Endometrial microvascular endothelial cells (primary cell): ENCODE measurements around the gene PDGFRA. TPM values are rescaled to one million over a fixed set of nuclear protein-coding genes. Genes with fewer than 3 reads are reported as not detected.

ENCODE experiments used
- in situ Hi-C: cut with HindIII; loops from 2 replicates; pipeline ENCODE4 v1.10.0; 2017; ENCODE audit warnings: low sequenced_read_pairs, low pct_unique_long_range_greater_than_20kb; ENCODE audit errors: inconsistent ontology term
- total RNA-seq: library from RNA; depleted of rRNA; stranded (reverse); fragments of >200 nt; gene quantifications from one replicate; pipeline ENCODE4 v1.2.3, GENCODE V29; 2015; ENCODE audit errors: inconsistent ontology term

Gene PDGFRA
- total RNA-seq, 1 donor from 2014 or later, result 0.46 TPM

GRCh38 chr4:54296548-54297203 lies 67.6 kb downstream of the PDGFRA start:
- in situ Hi-C loops, result no loop called here

- in situ Hi-C loops, result no loop called here
Measured at GRCh38 chr4:54308110-54308509, 79.0 kb downstream of the PDGFRA start.

GRCh38 chr4:54315561-54316538 lies 86.8 kb downstream of the PDGFRA start:
- in situ Hi-C loops, result no loop called here

GRCh38 chr4:54317690-54318089 lies 88.6 kb downstream of the PDGFRA start:
- in situ Hi-C loops, result no loop called here

- in situ Hi-C loops, result no loop called here
Measured at GRCh38 chr4:54318904-54319303, 89.8 kb downstream of the PDGFRA start.

GRCh38 chr4:54320826-54321685 lies 92.0 kb downstream of the PDGFRA start:
- in situ Hi-C loops, result no loop called here

GRCh38 chr4:54322818-54323417 lies 93.8 kb downstream of the PDGFRA start:
- in situ Hi-C loops, result no loop called here

GRCh38 chr4:54330896-54331295 lies 101.8 kb downstream of the PDGFRA start:
- in situ Hi-C loops, result loop anchor here (25.0 kb wide), 1 partner anchor 631 kb away; no protein-coding TSS in a partner anchor

- in situ Hi-C loops, result loop anchor here (25.0 kb wide), 1 partner anchor 630 kb away; no protein-coding TSS in a partner anchor
Measured at GRCh38 chr4:54332542-54332941, 103.4 kb downstream of the PDGFRA start.

GRCh38 chr4:54333657-54334056 lies 104.6 kb downstream of the PDGFRA start:
- in situ Hi-C loops, result loop anchor here (25.0 kb wide), 1 partner anchor 629 kb away; no protein-coding TSS in a partner anchor

GRCh38 chr4:54334769-54335168 lies 105.7 kb downstream of the PDGFRA start:
- in situ Hi-C loops, result loop anchor here (25.0 kb wide), 1 partner anchor 628 kb away; no protein-coding TSS in a partner anchor

- in situ Hi-C loops, result loop anchor here (25.0 kb wide), 1 partner anchor 625 kb away; no protein-coding TSS in a partner anchor
Measured at GRCh38 chr4:54337009-54337408, 107.9 kb downstream of the PDGFRA start.

- in situ Hi-C loops, result loop anchor here (25.0 kb wide), 1 partner anchor 620 kb away; no protein-coding TSS in a partner anchor
Measured at GRCh38 chr4:54342067-54342466, 113.0 kb downstream of the PDGFRA start.

Other genes starting within 250 kb of the PDGFRA start
- gene CHIC2, start 164.7 kb upstream of the PDGFRA start, total RNA-seq, result 39.5 TPM
- not detected for gene GSX2, start 129.1 kb upstream of the PDGFRA start, total RNA-seq